ENCODE results near the gene CYFIP2.

CYFIP2 gene

DNA sequence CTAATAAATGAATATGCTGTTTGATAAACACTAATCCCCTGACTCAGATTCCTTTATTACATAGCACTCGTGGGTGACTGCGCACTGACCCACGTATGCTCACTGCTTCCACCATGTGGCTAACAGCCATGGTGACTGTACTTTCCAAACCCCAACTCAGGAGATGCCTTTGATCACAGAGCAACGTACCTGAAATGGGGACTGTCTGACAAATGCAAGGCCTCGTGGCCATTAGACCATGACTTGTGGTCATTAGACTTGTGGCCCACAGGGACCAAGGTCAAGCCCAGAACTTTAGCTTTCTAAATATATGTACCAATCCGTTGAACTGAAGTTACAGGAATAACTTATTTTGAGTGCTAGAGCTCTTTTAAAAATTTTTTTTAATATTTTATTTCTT is 46.6 kb downstream of the CYFIP2 start:
- in situ Hi-C loops (cut with MboI; ENCODE audit: low sequenced_read_pairs), result no loop called here

DNA sequence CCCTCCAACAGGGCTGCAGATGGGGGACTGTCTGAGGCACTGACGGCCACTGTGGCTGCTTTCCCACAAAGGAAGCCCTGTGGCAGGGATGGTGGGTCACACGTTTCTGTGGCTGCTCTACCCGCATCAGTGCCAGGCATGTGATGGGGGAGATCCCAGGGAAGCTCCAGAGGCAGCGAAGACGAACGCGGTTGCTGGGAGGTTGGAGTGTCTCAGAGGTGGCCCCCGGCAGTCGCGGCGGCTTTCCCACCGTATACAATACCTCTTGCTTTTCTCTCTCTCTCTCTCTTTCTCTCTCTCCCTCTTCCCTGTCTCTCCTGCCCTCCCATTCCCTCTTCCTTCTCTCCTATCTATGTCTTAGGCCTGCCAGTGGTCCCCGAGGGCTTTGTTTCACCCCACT is 56.7 kb downstream of the CYFIP2 start:
- in situ Hi-C loops (cut with MboI; ENCODE audit: low sequenced_read_pairs), result loop anchor here (10.0 kb wide), 1 partner anchor 68 kb away; no protein-coding TSS in a partner anchor

DNA sequence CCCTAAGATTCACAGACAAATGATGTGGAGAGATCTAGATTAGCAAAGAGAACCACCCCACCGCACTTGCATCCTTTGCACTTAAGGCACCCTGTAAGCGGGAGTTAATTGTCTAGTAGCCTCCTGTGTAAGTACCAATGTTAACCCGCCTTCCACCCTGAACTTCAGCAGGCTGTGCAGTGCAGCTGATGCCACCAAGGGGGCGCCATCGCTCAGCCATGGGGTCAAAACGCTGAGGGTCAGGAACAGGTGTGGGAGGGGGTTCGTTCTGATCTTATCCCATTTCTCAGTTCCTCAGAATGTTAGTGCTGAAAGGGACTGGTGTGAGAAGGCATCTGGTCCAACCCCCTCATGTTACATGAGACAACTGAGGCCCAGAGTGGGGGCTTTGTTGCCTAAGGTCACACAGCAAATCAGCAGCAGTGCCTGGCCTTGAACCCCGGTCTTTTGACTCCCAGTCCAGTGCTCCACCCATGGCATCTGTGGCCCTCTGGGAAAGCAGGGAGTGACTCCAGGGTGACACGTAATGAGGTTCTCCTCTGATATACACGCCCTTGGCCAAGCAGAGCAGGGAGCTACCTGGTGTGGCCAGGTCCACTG is 57.3 kb downstream of the CYFIP2 start:
- in situ Hi-C loops (cut with MboI; ENCODE audit: low sequenced_read_pairs), result loop anchor here (10.0 kb wide), 1 partner anchor 68 kb away; no protein-coding TSS in a partner anchor

DNA sequence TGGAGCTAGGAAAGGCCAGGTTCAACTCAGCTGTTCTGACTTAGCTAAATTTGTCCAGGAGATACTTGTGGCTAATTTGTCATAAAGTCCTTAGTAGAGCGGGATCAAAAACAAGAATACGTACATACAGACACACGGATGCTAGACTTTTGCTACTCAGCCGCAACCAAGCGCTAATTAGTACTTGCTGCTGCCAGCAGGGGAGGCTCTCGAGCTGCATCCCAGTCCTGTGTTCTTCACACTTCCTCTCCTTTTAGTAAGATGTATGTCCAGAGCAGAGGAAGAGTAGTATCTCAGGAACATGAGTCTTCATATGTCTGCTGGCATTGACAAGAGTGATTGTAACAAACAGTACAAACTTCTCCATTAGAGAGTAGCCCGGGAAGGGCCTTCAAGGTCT is 58.3 kb downstream of the CYFIP2 start:
- in situ Hi-C loops (cut with MboI; ENCODE audit: low sequenced_read_pairs), result loop anchor here (10.0 kb wide), 1 partner anchor 69 kb away; no protein-coding TSS in a partner anchor

DNA sequence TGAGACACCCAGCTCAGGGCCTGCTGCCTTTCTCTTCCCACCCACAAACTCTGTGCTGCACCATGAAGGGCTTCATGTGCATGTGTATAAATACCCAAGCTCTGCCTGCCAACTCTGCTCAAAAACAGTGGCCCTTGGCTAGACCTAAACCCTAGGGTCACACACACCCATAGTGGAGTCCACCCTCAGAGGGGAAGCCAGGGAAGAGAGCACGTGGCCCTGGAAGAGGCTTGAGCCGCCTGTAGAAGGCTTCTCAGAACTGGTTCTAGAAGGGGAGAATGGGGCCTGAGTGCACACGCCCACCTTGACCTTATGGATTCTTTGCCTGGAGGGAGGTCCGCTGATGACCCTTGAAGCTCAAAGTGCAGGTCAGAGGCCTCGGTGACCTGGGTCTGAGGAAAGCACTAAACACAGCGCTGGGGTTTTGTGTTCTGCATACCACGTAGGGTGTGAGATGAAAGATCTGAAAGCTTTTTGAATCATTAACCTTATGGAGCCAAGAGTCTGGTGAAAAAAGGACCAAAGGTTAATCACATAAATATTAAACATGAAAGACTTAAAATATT is 60.6 kb downstream of the CYFIP2 start:
- in situ Hi-C loops (cut with MboI; ENCODE audit: low sequenced_read_pairs), result loop anchor here (10.0 kb wide), 1 partner anchor 72 kb away; no protein-coding TSS in a partner anchor

DNA sequence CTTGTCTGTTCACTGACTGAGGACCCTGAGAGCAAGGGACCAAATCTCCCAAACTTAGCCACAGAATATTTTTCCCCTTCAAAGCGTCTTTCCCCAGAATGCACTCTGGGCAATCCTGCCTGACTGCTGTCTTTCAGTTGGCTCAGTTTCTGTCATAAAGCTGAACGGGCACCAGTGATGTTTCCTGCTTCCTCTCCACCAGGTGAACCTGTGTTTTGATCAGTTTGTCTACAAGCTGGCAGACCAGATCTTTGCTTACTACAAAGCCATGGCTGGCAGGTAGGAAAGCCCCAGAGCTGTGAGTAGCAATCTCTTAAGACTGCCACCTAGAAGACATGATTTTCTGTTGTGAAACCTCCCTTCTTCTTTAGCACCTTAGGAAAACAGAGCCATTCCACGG is 61.8 kb downstream of the CYFIP2 start:
- in situ Hi-C loops (cut with MboI; ENCODE audit: low sequenced_read_pairs), result loop anchor here (10.0 kb wide), 1 partner anchor 73 kb away; no protein-coding TSS in a partner anchor

DNA sequence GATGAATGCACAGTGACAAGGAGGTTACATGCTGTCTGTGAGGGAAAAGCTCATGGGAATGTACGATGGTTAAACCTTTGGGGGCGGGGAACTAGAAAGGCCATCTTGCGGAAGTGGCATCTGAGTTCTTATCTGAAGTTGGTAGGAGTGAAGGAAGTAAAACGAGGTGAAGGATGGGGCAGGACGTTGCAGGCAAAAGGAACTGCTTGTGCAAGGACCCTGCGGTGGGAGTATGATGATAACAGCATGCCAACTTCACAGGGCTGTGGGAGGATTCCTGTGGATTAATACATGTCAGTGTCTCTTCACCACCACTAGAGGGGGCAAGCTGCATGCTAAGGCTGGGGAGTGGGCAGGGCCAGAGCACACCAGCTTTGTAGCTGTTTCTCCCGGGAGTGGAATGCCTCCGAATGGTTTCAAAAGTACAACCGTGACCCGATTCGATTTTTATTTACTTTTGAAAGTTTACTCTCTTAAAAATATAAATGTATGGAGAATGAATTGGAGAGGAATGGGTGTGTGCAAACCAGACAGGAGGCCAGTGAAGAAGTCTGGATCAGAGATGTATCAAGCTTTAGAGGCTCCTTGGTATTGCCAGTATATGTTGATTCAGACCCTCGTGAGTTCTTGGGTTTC is 62.5 kb downstream of the CYFIP2 start:
- in situ Hi-C loops (cut with MboI; ENCODE audit: low sequenced_read_pairs), result loop anchor here (10.0 kb wide), 1 partner anchor 74 kb away; no protein-coding TSS in a partner anchor

DNA sequence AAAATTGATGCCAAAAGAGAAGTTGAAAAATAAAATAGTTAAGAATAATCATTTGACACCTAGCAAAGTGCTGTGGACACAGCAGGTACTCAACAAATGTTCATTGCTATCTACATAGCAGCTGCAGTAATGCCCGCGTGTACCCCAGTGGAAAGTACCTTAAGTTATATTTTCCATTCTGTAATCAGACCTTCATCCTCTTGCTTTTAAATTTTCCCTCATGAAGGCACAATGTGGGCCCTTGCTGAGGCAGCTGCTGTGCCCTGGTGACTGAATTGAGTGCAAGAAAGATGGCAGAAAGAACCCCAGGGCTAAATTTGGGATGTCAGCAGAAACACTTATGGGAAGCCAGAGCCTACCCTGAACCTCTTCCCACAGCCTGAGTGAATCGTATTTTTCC is 65.9 kb downstream of the CYFIP2 start:
- in situ Hi-C loops (cut with MboI; ENCODE audit: low sequenced_read_pairs), result no loop called here

DNA sequence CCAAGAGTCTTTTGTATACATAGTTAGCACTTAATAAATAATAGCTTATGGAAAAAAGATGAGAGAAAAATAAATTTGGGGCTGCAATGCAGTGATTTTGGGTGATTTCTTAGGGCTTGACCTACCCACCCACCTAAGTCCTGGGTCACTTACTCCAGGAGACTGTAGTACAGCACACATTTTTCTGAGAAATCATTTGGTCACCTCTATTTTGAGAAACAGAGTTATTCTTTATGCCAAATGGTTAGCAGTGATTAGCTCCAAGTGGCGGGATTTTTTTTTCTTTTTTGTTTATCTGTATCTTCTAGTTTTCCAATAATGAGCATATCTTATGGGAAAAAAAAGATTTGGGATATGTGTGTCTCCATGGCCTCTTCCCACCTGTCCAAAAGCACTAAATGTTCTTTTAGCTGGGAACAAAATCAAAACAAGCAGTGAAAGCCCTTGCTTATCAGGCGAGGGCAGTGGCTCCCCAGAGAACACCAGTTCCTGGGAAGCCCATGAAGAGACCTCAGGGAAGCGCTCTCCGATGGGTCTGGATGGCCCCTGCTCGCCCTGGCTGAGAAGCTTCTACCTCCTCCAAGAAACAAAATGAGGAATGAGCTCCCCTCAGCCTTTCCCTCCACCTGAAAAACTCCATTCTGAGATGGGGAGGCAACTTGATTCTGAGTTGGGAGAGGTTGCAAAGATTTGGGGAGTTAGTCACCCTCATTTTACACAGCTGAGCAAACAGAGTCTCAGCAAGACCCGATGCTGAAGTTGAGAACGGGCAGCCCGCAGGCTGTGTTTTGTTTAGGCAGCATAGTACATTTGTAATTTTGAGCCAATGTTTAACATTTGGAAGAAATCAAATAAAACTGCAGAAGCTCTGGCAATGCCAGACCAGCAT is 69.9 kb downstream of the CYFIP2 start:
- in situ Hi-C loops (cut with MboI; ENCODE audit: low sequenced_read_pairs), result no loop called here

DNA sequence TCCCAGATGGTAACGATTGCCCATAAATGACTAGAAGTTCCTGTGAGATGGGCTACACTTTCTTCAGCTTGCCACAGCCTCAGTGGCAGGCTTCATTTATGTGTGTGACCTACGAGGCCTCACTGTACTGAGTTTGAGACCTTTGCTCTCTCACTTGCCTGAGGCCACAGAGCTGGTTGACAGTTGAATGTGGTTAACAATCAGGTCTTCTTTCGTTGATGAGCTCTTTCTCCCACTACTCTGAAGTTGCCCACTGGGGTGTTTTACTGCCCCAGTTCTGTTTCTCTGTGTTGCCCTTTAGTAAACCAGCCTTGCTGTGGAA is 70.5 kb downstream of the CYFIP2 start:
- in situ Hi-C loops (cut with MboI; ENCODE audit: low sequenced_read_pairs), result no loop called here

DNA sequence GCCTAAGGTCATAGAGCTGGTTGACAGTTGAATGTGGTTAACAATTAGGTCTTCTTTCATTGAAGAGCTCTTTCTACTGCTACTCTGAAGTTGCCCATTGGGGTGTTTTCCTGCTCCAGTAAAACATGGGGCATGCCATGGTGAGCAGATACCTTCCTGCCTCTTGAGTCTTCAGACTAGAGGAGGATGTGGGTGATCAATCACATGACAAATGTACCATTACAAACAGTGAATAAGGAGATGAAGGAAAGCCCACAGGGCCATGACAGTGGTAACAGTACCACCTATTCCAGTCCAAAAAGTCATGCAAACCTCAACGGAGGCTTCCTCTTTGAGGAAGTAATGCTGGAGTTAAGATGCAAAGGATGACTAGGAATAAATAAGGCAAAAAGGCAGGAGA is 73.5 kb downstream of the CYFIP2 start:
- in situ Hi-C loops (cut with MboI; ENCODE audit: low sequenced_read_pairs), result no loop called here

DNA sequence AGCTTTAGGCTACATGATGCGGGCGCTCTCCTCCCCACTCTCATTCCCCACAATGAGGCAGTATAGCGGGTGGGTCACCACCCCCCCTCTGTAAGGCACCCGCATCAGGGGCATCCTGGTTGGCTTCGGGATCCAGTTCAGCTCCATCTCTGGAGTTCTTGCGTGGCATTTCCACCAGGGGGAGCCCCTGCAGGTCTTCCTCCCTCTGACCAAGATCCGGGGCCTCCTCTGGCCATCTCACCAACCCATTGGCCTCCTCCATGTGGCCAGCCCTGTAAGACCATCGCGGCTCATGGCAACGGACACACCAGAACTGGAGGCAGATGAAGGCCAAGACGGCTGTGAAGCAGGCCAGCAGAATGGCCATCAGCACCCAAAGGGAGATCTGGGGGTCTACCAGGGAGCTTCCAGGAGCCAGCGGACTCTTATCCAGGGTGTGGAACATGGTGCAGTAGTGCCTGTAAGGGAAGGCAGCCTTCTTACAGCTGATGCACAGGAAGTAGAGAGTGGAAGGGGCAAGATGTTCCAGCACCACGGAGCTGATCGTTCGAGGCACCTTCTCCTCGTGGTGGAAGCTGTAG is 77.0 kb downstream of the CYFIP2 start:
- in situ Hi-C loops (cut with MboI; ENCODE audit: low sequenced_read_pairs), result no loop called here

DNA sequence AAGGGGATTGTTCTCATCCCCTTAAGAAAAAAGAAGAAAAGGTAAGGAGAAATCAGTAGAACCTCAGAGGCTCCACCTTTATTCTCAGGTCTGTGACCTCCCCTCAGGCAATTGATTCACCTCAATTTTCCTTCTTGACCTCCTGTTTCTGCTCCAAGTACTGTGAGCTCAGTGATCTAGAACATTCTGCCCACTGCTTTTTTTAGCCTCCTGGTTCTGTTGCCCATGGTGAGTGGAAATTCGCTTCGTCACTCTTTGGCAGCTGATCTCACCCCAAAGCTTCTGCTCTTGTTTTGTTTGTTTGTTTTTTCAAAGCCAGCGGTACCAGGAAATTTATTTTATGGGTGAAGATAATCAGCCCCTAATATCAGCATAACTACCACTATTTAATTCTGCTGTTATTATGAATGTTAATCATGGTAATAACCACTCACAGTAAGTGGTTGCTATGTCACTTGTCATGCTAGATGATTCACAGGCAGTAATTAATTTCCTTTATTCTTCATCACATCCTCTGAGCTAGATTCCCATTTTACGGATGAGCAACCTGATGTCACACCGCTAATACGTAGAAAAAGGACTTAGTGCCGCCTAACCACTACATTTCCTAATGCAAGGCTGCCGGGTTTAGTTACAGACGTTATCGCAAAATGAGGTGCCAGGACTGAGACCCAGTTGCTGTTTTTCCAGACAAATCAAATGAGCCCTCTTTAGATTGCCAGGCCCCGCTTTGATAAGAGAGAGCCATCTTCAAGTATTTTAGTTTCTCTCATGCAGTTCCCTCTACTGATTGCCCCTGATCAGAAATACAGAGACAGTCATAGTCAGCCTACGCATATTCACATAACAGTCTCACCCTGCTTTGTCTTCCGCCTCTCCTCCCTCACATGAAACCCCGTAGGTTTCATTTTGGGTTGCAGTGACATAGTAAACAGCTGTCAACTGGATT is 78.2 kb downstream of the CYFIP2 start:
- in situ Hi-C loops (cut with MboI; ENCODE audit: low sequenced_read_pairs), result no loop called here

DNA sequence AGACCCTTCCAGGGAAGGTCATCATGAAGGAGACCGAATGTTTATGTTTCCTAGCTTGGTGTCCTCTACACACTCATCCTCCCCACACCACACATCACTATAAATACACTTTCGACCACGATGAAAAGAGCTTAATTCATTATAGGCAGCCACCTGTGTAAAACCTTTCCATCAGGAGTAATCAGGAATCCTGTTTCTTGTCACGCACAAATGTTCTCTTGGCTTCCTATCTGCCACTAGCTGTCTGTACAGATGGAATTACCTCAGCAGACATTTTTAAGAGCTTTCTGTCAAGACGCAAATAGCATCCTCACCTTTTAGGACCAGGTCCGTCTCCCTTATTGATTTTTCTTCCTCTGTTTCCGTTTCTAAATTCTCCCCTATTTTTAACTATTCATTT is 79.1 kb downstream of the CYFIP2 start:
- in situ Hi-C loops (cut with MboI; ENCODE audit: low sequenced_read_pairs), result no loop called here

DNA sequence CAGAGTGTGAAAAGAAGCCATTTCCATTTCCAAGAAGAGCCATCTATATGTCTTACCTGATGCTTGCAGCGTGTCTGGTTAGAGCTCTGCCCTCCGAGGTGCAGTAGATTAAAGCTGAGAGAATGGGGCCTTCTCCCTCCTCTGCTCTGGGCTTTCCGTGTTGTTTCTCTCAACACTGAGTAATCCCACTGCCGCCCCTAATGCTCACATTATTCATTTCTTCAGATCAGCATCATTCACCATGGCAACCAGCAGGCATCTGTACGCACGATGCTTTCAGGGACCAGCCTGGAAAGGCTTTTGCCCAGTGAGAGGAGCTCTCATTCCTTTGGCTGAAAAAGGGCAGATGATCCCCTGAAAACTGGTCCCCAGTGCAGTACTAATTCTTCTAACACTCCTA is 79.6 kb downstream of the CYFIP2 start:
- in situ Hi-C loops (cut with MboI; ENCODE audit: low sequenced_read_pairs), result no loop called here

DNA sequence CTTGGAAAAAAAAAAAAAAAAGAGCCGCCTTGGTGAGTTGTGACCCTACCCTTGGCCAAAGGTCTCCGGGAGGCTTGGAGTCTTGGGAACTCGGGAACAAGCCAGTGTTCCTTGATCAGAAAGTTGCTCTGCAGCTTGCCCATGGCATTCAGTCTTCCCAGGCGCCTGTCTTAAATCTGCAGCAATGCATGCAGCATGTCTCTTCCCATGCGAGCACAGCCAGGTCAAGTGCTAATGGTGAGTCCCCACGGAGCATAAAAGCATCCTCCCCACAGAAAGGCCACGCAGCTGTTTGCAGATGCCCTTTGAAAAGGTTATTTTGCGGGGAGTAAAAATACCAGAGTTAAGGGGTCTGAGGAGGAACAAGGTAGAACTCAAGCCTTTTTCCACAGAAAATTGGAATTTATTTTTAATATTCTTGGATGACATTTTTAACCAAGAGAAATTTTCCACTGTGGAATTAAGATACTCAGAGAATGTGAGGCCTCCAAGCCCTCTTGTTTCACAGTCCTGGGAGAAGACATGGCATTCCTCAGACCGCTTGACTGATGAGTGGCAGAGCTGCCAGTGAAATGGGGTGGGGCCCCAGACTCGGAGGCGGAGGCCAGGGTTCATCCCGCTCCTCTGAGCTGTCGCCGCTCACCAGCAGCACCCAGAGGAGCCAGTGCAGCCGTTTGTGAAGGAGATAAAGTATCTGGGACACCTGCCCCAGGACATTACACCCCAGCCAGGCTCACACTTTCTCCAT is 81.6 kb downstream of the CYFIP2 start:
- in situ Hi-C loops (cut with MboI; ENCODE audit: low sequenced_read_pairs), result no loop called here

DNA sequence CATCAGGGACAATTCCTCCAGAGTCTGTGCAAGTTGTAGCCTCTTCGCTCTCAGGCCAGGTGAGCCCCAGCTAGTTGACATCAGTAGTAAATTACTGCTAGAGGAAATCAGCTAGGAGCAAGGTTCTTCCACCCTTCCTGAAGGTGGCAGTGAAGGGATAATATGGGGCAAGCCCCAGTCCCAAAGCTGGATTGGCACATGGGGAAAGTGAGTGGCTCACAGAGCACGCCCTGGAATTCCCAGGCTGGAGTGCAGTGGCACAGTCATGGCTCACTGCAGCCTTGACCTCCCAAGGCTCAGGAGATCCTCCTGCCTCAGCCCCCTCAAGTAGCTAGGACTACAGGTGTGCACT is 82.1 kb downstream of the CYFIP2 start:
- in situ Hi-C loops (cut with MboI; ENCODE audit: low sequenced_read_pairs), result no loop called here

DNA sequence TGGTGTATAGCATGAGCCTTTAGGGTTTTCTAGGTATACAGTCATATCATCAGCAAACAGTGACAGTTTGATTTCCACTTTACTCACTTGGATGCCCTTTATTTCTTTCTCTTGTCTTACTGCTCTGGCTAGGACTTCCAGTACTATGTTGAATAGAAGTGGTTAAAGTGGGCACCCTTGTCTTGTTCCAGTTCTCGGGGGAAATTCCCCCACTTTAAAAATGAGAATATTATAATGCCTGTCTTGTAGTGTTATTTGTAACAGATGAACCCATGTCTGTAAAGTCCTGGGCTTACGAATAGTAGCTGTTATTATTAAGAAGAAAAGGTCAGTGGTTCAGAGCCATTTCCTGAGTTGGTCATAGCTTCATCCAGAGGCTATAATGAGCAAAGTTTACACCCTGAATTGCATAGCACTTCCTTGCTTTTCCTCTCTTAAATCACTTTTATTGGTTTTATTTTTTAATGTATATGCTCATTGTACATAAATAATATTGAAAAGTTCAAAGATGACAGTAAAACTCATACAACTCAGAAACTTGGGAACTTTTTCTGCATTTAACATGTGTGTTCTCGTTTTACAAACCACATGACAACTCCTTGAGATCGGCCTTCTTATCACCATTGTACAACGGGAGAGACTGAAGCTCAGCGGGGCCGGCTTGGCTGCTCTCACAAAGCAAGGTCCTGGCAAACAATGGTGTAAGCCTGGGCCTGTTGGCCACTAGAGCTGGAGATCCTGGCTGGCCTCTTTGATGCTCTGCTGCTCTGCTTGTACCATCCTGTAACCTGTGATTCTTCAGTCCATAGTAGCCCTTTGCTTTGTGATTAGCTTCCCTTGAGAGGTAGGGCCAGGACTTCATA is 85.2 kb downstream of the CYFIP2 start:
- in situ Hi-C loops (cut with MboI; ENCODE audit: low sequenced_read_pairs), result no loop called here

DNA sequence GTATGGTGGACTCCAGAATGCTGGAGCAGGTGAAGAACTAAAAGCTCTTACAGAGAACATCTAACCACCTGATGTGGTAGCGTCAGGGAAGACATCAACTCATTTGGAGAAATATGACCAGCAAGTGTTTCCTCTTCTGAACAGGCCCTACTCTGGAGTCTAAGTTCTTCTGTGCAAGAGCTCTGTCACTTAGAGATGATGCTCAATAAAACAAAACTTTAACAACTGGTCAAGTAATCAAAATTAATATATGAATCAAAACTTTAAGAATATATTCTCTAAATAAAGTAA is 85.8 kb downstream of the CYFIP2 start:
- in situ Hi-C loops (cut with MboI; ENCODE audit: low sequenced_read_pairs), result no loop called here
